Measurements from ENCODE around the gene KRT1.

The KRT1 gene

DNA sequence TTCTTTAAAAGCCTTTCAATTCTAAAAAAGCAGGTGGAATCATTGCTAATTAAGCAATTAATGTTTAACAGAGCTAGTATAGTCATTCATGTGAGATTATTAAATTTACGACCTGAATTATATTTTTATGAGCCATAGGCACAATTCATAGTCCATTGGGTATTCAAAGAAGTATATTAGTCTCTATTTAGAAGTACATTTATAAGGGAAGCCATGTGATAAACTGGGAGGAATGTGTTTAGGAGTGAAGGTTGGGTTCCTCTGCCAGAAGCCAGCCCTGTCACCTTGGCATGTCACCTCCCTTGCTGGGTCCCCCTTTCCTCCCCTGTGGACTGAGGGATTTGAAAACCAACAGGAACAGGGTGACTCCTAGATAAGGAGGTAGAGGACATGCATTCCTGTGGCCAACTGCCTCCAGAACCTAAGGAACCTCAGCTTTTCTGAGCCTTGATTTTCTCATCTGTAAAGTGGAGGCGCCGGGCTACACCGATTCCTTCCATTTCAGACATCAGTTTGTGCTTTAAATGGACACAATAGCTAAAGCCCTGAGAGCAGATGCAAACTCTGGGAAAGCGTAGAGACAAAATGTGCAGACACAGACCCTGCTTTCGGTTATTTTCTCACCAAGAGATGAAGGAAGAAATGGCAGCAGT, 22.8 kb downstream of the KRT1 start:
- no peak for DNase-seq

GRCh38 chr12:52656616-52657015, 23.6 kb downstream of the KRT1 start:
- no peak for DNase-seq

DNA sequence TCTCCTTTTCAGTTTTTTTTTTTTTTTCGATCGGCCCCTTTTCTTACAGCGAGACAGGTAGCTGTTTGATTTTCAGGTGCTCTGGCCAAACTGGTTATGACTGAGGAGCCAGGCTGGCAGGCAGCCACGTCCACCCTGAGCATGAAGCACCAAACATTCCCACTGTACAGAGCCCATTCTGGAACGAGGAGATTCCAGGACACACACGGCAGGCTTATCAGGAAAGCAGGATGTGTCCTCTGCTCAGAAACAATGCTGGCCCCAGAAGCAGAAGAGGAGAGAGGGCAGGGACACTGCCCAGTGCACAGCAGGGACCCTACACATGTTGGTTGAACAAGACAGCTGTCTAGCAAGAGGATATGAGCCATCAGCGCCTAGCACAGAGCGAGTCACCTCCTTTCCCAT, 24.5 kb downstream of the KRT1 start:
- no peak for DNase-seq

GRCh38 chr12:52655251-52655650, 25.0 kb downstream of the KRT1 start:
- DNase-seq: no peak

GRCh38 chr12:52651726-52652261, 28.4 kb downstream of the KRT1 start, which contains the start of gene KRT2:
KRT2 (minus strand) TSS chr12:52652211; CDS start chr12:52652142, 69 bp downstream.
- no peak for DNase-seq

- no peak for DNase-seq
These were observed 29.6 kb downstream of the KRT1 start for GRCh38 chr12:52650520-52651081.

DNA sequence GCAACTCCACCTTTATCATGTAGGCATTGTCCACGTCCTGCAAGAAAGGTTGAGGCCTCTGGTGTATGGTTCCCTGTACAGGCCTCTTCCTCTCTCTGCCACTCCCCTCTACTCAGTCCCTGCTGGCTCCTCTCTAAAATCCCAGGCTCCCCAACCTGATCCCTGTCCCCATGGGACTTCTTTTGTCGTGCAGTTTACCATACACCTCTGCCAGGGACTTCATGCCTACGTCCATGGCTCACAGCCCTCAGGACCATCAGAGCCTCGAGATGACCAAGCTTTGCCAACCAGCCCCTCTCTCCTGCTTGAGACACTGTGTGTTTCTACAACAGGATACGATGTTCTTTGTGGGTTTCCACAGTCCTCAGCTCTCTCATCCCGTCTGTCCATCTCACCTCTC, 31.1 kb downstream of the KRT1 start:
- DNase-seq: no peak

GRCh38 chr12:52648012-52648550, 32.1 kb downstream of the KRT1 start:
- no peak for DNase-seq

DNA sequence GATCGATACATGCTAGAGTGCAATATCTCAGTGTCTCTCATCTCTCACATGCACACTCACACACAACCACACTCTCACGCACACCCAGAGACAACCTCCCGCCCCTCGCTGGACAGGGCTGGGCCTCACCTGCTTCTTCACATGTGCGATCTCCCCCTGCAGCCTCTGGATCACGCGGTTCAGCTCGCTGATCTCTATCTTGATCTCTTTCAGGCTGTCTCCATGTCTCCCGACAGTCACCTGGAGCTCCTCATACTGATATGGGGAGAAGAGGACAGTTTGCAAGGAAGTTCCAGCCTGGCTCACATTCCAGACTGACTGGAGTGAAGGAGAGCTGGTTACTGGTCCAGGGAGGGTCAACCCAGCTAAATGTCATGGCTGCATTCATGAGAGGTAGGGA, 32.6 kb downstream of the KRT1 start:
- DNase-seq: no peak

GRCh38 chr12:52646613-52647012, 33.6 kb downstream of the KRT1 start:
- no peak for DNase-seq

DNA sequence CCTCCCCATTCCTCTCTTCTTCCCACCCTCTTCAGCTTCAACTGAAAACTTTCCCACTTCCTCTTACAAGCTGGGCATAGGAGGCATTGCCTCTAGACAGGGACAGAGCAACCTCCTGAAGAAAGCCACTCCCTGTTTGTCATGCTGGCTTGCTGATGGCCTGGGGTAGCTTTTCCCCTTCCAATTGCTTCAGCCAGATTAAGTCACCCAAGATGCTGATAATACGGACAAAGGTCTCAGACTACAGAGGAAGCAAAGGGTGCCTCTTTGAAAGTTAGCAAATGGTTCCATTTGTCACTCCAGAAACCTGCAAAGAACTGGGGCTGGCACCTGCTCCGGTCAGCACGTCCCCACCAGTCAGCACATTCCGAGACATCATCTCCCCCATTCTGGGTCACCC, 34.2 kb downstream of the KRT1 start:
- no peak for DNase-seq

GRCh38 chr12:52645120-52645761, 35.0 kb downstream of the KRT1 start:
- DNase-seq: no peak

GRCh38 chr12:52644078-52644415, 36.2 kb downstream of the KRT1 start:
- no peak for DNase-seq

- no peak for DNase-seq
These were observed 36.8 kb downstream of the KRT1 start for GRCh38 chr12:52643233-52644077.

- no peak for DNase-seq
These were observed 38.7 kb downstream of the KRT1 start for GRCh38 chr12:52641468-52641867.

DNA sequence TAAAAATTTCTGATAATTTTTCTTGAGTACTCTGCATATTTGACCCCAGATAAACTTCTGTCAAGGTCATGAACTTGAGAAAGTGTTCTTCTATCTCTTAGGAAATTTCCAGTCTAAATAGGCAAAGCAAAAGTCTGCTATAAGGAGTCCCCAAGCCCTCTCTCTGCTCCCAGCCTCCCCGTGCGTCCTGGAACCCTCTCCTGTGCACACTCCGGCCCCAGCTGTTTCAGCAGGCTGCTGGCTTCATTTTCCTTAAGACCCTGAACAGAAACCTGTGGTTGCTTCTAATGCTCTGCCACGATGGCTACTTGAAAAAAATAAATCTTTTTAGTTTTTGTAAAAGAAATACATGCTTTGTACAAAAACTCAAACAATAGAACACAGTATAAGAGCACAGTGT, 42.9 kb downstream of the KRT1 start:
- no peak for DNase-seq

DNA sequence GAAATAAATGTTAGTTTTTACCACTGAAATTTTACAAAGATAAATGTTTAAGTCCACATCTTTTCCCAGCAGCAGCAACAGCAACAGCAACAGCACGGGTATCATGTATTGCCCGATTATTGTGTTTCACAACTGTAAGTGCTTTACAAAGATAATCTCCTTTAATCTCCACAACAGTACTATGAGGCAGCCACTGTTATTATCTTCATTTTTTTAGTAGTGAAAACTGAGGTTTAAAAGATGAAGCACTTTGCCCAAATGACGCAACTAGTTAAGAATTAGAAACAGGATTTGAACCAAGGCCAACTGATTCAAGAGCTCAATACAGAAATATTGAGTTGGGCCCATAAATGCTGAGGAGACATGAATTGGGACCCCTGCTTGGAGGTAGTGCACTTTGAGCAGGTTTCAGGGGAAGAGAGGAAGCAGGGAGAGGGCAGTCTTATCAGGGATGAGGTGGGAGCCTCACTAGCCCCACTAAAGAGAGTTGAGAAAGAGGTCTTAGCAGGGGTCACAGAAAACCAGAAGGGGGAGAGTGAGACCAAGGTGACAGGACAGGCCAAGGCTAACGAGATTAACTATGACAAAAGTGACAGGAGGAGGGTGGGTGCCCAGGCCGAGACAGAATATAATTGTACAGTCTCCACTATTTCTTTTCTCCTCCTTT, 43.5 kb downstream of the KRT1 start:
- no peak for DNase-seq

GRCh38 chr12:52636189-52636588, 44.0 kb downstream of the KRT1 start:
- no peak for DNase-seq

DNA sequence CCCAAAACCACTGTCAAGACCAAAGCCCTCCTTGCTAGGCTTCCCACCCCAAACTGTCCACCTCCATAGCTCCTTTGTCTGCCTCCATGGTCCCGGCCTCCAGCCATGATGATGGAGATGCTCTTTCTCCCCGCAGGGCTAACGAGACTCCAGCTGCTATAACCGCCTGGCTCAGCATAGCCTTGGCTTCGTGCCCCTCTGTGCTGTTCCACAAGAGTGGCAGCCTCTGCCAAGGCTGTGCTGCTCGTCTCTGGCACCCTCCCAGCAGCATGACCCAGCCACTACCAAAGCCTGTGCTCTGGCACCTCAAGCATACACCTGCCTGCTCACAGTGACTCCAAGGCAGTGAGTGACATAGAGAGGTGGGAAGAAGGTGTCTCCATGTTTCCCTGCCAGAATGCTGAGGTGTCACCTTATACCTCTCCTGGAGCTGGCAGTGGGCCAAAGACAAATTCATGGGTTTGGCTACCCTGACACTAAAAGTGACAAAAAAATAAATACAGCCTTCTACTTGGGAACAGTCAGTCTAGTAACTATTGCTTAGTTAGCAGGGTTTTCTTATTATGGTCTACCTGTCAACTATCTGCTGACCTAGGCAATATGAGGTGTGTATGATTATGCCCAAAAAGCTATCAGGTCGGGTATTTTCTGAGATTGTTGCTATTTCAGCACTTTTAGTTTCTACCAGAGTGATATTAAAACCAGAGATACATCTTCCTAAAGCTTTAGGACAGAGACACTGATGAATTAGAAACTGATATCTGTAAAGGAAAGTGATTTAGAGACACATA, 45.7 kb downstream of the KRT1 start:
- no peak for DNase-seq

GRCh38 chr12:52633383-52633782, 46.8 kb downstream of the KRT1 start:
- no peak for DNase-seq

- no peak for DNase-seq
These were observed 47.6 kb downstream of the KRT1 start for GRCh38 chr12:52632656-52633055.

All from stimulated activated CD4-positive, alpha-beta T cell treated with anti-CD3 and anti-CD28 coated beads, Interleukin-4, amount 100 ng/mL, for 1 hour (primary cell).